ENCODE measurements around the gene PIK3CG.
"Not testable (repeated sequence)": the region's sequence is repeated elsewhere in the genome, so short reads cannot be mapped to it uniquely, and the experiment has no call there.

PIK3CG gene

DNA sequence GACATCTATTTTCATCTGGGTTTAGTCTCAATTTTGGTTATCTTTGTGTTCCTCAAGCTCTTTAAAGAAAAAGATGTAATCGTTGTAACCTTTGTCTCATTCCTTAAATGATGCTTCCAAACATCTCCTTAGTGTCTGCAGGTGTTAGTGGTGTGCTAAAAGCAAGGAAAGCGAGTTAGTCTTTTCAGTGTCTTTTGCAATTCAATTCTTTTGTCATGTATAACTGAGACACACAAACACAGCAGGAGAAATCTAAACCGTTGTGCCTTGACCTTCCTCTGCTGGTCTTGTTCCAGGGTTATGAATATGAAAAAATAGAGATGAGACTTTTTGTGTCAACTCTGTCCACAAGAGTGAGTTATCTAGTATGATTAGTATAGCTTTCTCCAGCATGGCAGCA is 40.7 kb downstream of the PIK3CG start:
- no peak for DNase-seq
- H3K4me3 ChIP-seq (ENCODE audit: insufficient read depth, low read depth, low read length, poor library complexity, severe bottlenecking), result no peak overlapping the region
- no peaks in the 10 kb centered on the region for H3K4me1 ChIP-seq (ENCODE audit: control insufficient read depth, insufficient read depth, low read length, poor library complexity, severe bottlenecking)
- no peaks in the 10 kb centered on the region for H3K27me3 ChIP-seq (replicated peaks; ENCODE audit: control insufficient read depth, insufficient read depth, low read length, poor library complexity, severe bottlenecking)
- H3K27ac ChIP-seq (ENCODE audit: insufficient read depth, low read length, poor library complexity, severe bottlenecking), result no peak overlapping the region
- H3K36me3 ChIP-seq (ENCODE audit: control insufficient read depth, insufficient read depth, low read length), result peaks cover 23% of the 10 kb centered on the region
- no peaks in the 10 kb centered on the region for H3K9me3 ChIP-seq (ENCODE audit: control insufficient read depth, low read length)

DNA sequence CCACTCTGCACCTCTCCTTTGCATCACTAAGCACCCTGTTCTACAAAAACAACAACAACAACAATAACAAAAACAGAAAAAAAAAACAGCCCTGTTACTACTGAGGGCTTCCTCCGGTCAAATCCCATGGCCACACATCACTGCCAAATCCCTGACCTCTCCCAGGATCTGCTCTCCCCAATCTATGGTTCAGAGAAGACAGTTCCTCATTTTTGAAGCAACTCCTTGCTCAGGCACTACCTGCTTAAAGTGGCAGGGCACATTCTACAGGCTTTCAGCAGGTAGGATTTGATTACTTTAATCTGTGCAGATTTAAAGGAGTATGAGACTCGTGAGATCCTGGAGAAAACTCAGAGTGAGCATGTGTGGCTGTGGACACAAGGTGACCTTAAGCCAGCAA is 46.9 kb downstream of the PIK3CG start:
- Histone ChIP-seq H3K9me3 (ENCODE audit: control insufficient read depth, low read length) (no peaks in the 10 kb centered on the region), H3K27me3 (replicated peaks; ENCODE audit: control insufficient read depth, insufficient read depth, low read length, poor library complexity, severe bottlenecking) (no peaks in the 10 kb centered on the region), H3K4me3 (ENCODE audit: insufficient read depth, low read depth, low read length, poor library complexity, severe bottlenecking) (no peak overlapping the region), H3K27ac (ENCODE audit: insufficient read depth, low read length, poor library complexity, severe bottlenecking) (no peak overlapping the region), H3K36me3 (ENCODE audit: control insufficient read depth, insufficient read depth, low read length) (peaks cover 1% of the 10 kb centered on the region), H3K4me1 (ENCODE audit: control insufficient read depth, insufficient read depth, low read length, poor library complexity, severe bottlenecking) (no peaks in the 10 kb centered on the region)
- DNase-seq, result no peak

DNA sequence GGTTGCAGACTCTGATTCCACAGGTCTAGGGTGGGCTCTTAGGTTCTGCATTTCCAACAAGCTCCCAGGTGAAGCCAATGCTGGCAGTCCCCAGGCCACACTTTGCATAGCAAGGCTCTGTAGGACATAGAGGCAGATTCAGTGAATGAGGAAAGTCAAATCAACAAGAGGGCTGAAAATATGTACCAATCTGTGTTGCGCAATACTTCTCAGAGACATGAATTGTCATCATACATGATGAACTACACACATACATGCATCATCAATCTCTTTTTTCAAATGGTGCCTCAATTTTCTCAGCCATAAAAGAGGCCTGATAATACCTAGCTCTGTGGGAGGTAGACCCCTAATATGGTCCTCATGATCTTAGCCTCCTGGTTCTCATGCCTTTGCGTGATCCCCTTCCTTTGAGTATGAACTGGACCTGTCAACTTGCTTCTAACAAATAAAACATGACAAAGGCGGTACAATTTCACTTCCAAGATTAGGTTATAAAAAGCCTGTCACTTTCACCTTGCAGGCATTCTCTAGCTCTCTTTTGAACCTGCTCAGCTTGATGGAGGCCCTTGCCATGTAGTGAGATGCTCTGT is 49.0 kb downstream of the PIK3CG start:
- Histone ChIP-seq H3K27ac (ENCODE audit: insufficient read depth, low read length, poor library complexity, severe bottlenecking) (no peak overlapping the region), H3K9me3 (ENCODE audit: control insufficient read depth, low read length) (no peaks in the 10 kb centered on the region), H3K4me3 (ENCODE audit: insufficient read depth, low read depth, low read length, poor library complexity, severe bottlenecking) (no peak overlapping the region), H3K27me3 (replicated peaks; ENCODE audit: control insufficient read depth, insufficient read depth, low read length, poor library complexity, severe bottlenecking) (no peaks in the 10 kb centered on the region), H3K4me1 (ENCODE audit: control insufficient read depth, insufficient read depth, low read length, poor library complexity, severe bottlenecking) (no peaks in the 10 kb centered on the region), H3K36me3 (ENCODE audit: control insufficient read depth, insufficient read depth, low read length) (no peaks in the 10 kb centered on the region)
- DNase-seq, result no peak

DNA sequence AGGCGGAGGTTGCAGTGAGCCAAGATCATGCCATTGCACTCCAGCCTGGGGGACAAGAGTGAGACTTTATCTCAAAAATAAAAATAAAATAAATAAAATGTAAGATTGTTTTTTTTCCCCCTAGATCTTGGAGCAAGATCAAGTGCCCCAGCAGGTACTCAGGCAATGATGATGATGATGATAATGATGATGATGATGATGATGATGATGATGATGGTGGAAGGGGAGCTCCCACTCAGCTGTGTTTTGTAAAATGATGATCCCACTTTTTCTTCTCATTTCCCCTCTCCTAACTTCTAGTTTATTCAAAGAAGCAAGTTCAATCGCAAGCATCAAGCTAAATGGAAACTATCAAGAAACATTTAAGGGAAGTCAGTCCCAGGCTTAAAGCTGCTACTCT is 50.3 kb downstream of the PIK3CG start:
- Histone ChIP-seq H3K27me3 (replicated peaks; ENCODE audit: control insufficient read depth, insufficient read depth, low read length, poor library complexity, severe bottlenecking) (no peaks in the 10 kb centered on the region), H3K36me3 (ENCODE audit: control insufficient read depth, insufficient read depth, low read length) (no peaks in the 10 kb centered on the region), H3K4me1 (ENCODE audit: control insufficient read depth, insufficient read depth, low read length, poor library complexity, severe bottlenecking) (no peaks in the 10 kb centered on the region), H3K9me3 (ENCODE audit: control insufficient read depth, low read length) (no peaks in the 10 kb centered on the region), H3K27ac (ENCODE audit: insufficient read depth, low read length, poor library complexity, severe bottlenecking) (no peak overlapping the region), H3K4me3 (ENCODE audit: insufficient read depth, low read depth, low read length, poor library complexity, severe bottlenecking) (no peak overlapping the region)
- DNase-seq, result no peak

DNA sequence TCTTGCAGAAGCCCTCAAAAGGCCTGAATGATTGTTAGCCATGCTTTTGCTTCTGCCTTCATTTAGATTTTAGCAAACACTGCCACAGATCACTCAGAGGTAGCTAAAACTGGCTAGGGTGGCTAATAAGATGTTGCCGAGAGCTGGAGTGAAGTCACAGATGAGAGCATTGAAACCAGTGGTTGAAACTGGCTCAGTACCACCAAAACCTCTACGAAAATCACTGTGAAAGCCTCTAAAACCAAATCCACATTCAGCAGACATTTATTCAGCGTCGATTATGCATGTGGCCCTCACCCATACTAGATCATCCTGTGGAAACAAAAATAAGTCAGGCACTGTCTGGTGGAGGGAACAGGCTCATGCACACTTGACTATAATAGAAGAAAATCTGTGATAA is 50.8 kb downstream of the PIK3CG start:
- no peak for DNase-seq
- H3K4me1 ChIP-seq (ENCODE audit: control insufficient read depth, insufficient read depth, low read length, poor library complexity, severe bottlenecking), result no peaks in the 10 kb centered on the region
- H3K27me3 ChIP-seq (replicated peaks; ENCODE audit: control insufficient read depth, insufficient read depth, low read length, poor library complexity, severe bottlenecking), result no peaks in the 10 kb centered on the region
- no peak overlapping the region for H3K4me3 ChIP-seq (ENCODE audit: insufficient read depth, low read depth, low read length, poor library complexity, severe bottlenecking)
- no peak overlapping the region for H3K27ac ChIP-seq (ENCODE audit: insufficient read depth, low read length, poor library complexity, severe bottlenecking)
- H3K9me3 ChIP-seq (ENCODE audit: control insufficient read depth, low read length), result no peaks in the 10 kb centered on the region
- no peaks in the 10 kb centered on the region for H3K36me3 ChIP-seq (ENCODE audit: control insufficient read depth, insufficient read depth, low read length)

DNA sequence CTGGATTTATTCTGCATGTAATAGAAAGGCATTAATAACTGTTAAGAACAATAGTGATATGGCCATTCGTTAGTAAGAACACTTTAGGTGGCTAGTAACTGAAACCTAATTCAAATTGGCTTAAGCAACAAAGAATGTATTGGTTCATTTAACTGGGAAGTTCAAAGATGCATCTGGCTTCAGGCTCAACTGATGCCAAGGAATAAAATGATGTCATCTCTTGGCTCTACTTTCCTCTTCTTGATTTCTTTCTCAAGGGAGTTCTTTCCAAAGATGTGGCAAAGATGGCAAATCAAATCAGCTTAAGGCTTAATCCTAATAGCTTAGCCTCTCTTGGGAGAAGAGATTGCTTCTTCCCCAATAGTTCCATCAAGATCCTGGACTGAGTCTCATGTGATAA is 51.6 kb downstream of the PIK3CG start:
- no peak overlapping the region for H3K4me3 ChIP-seq (ENCODE audit: insufficient read depth, low read depth, low read length, poor library complexity, severe bottlenecking)
- no peak for DNase-seq
- H3K27me3 ChIP-seq (replicated peaks; ENCODE audit: control insufficient read depth, insufficient read depth, low read length, poor library complexity, severe bottlenecking), result no peaks in the 10 kb centered on the region
- H3K9me3 ChIP-seq (ENCODE audit: control insufficient read depth, low read length), result no peaks in the 10 kb centered on the region
- no peaks in the 10 kb centered on the region for H3K4me1 ChIP-seq (ENCODE audit: control insufficient read depth, insufficient read depth, low read length, poor library complexity, severe bottlenecking)
- no peaks in the 10 kb centered on the region for H3K36me3 ChIP-seq (ENCODE audit: control insufficient read depth, insufficient read depth, low read length)
- no peak overlapping the region for H3K27ac ChIP-seq (ENCODE audit: insufficient read depth, low read length, poor library complexity, severe bottlenecking)

DNA sequence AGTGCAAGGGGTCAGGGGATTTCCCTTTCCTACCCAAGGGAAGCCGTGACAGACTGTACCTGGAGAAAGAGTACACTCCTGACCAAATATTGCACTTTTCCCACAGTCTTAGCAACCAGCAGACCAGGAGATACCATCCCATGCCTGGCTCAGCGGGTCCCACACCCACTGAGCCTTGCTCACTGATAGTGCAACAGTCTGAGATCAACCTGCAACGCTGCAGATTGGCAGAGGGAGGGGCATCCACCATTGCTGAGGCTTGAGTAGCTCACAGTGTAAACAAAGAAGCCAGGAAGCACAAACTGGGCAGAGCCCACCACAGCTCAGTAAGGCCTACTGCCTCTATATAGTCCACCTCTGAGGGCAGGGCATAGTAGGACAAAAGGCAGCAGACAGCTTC is 53.9 kb downstream of the PIK3CG start:
- Histone ChIP-seq H3K9me3 (ENCODE audit: control insufficient read depth, low read length) (no peaks in the 10 kb centered on the region), H3K4me3 (ENCODE audit: insufficient read depth, low read depth, low read length, poor library complexity, severe bottlenecking) (no peak overlapping the region), H3K4me1 (ENCODE audit: control insufficient read depth, insufficient read depth, low read length, poor library complexity, severe bottlenecking) (no peaks in the 10 kb centered on the region), H3K36me3 (ENCODE audit: control insufficient read depth, insufficient read depth, low read length) (no peaks in the 10 kb centered on the region), H3K27ac (ENCODE audit: insufficient read depth, low read length, poor library complexity, severe bottlenecking) (no peak overlapping the region), H3K27me3 (replicated peaks; ENCODE audit: control insufficient read depth, insufficient read depth, low read length, poor library complexity, severe bottlenecking) (no peaks in the 10 kb centered on the region)
- DNase-seq, result no peak

DNA sequence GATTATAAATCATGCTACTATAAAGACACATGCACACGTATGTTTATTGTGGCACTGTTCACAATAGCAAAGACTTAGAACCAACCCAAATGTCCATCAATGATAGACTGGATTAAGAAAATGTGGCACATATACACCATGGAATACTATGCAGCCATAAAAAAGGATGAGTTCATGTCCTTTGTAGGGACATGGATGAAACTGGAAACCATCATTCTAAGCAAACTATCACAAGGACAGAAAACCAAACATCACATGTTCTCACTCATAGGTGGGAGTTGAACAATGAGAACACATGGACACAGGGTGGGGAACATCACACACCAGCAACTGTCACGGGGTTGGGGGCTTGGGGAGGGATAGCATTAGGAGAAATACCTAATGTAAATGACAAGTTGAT is 59.4 kb downstream of the PIK3CG start:
- not testable (repeated sequence) for H3K9me3 ChIP-seq (ENCODE audit: control insufficient read depth, low read length); H3K4me3 ChIP-seq (ENCODE audit: insufficient read depth, low read depth, low read length, poor library complexity, severe bottlenecking); DNase-seq

DNA sequence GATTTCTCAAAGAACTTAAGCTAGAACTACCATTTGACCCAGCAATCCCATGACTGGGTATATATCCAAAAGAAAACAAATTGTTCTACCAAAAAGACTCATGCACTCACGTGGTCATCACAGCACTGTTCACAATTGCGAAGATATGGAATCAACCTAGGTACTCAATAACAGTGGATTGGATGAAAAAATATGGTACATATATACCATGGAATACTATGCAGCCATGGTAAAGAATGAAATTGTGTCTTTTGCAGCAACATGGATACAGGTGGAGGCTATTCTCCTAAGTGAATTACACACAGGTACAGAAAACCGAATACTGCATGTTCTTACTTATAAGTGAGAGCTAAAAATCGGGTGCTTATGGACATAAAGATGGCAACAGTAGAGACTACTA is 61.8 kb downstream of the PIK3CG start:
- Histone ChIP-seq H3K9me3 (ENCODE audit: control insufficient read depth, low read length) (no peaks in the 10 kb centered on the region), H3K27me3 (replicated peaks; ENCODE audit: control insufficient read depth, insufficient read depth, low read length, poor library complexity, severe bottlenecking) (no peaks in the 10 kb centered on the region), H3K36me3 (ENCODE audit: control insufficient read depth, insufficient read depth, low read length) (no peaks in the 10 kb centered on the region), H3K4me3 (ENCODE audit: insufficient read depth, low read depth, low read length, poor library complexity, severe bottlenecking) (no peak overlapping the region), H3K27ac (ENCODE audit: insufficient read depth, low read length, poor library complexity, severe bottlenecking) (no peak overlapping the region), H3K4me1 (ENCODE audit: control insufficient read depth, insufficient read depth, low read length, poor library complexity, severe bottlenecking) (no peaks in the 10 kb centered on the region)
- DNase-seq, result no peak

More for the DNA sequence above, 59.4 kb downstream of the PIK3CG start:
- not testable (repeated sequence) for H3K4me1 ChIP-seq (ENCODE audit: control insufficient read depth, insufficient read depth, low read length, poor library complexity, severe bottlenecking); H3K27ac ChIP-seq (ENCODE audit: insufficient read depth, low read length, poor library complexity, severe bottlenecking); H3K36me3 ChIP-seq (ENCODE audit: control insufficient read depth, insufficient read depth, low read length); H3K27me3 ChIP-seq (replicated peaks; ENCODE audit: control insufficient read depth, insufficient read depth, low read length, poor library complexity, severe bottlenecking)

DNA sequence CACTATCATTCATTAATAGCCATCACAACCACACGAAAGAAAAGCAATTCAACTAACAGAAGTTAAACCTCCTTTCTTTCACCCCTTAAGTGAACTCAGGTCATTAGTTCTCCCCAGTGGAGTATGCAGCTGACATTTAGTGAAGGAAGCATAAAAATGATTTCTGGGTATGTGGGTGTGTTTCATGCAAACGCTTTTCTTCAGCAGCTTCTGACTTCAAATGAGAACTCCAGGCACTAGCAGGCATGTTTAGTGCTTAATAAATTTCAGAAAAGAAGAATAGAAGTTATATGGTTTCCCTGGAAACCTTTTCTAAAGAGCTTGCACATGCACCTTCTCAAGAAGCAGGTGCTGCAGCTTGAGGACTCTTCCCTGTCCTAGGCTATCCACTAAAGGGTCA is 62.5 kb downstream of the PIK3CG start:
- H3K4me1 ChIP-seq (ENCODE audit: control insufficient read depth, insufficient read depth, low read length, poor library complexity, severe bottlenecking), result no peaks in the 10 kb centered on the region
- H3K36me3 ChIP-seq (ENCODE audit: control insufficient read depth, insufficient read depth, low read length), result no peaks in the 10 kb centered on the region
- no peak overlapping the region for H3K27ac ChIP-seq (ENCODE audit: insufficient read depth, low read length, poor library complexity, severe bottlenecking)
- H3K4me3 ChIP-seq (ENCODE audit: insufficient read depth, low read depth, low read length, poor library complexity, severe bottlenecking), result no peak overlapping the region
- no peaks in the 10 kb centered on the region for H3K27me3 ChIP-seq (replicated peaks; ENCODE audit: control insufficient read depth, insufficient read depth, low read length, poor library complexity, severe bottlenecking)
- DNase-seq, result no peak
- H3K9me3 ChIP-seq (ENCODE audit: control insufficient read depth, low read length), result no peaks in the 10 kb centered on the region

DNA sequence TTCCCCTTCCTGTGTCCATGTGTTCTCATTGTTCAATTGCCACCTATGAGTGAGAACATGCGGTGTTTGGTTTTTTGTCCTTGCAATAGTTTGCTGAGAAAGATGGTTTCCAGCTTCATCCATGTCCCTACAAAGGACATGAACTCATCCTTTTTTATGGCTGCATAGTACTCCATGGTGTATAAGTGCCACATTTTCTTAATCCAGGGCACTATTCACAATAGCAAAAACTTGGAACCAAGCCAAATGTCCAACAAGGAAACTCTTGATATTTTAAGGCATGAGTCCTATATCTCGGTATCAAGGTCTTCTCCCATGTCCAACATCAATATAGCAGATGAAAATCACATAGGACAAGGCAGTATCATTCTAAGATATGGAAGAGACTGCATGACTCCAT is 64.5 kb downstream of the PIK3CG start:
- not testable (repeated sequence) for H3K4me1 ChIP-seq (ENCODE audit: control insufficient read depth, insufficient read depth, low read length, poor library complexity, severe bottlenecking); H3K36me3 ChIP-seq (ENCODE audit: control insufficient read depth, insufficient read depth, low read length); H3K9me3 ChIP-seq (ENCODE audit: control insufficient read depth, low read length); H3K4me3 ChIP-seq (ENCODE audit: insufficient read depth, low read depth, low read length, poor library complexity, severe bottlenecking); DNase-seq; H3K27ac ChIP-seq (ENCODE audit: insufficient read depth, low read length, poor library complexity, severe bottlenecking); H3K27me3 ChIP-seq (replicated peaks; ENCODE audit: control insufficient read depth, insufficient read depth, low read length, poor library complexity, severe bottlenecking)

Data from effector memory CD4-positive, alpha-beta T cell (primary cell).